ENCODE results near the gene ST6GALNAC2.
"Not testable (repeated sequence)": the region's sequence is repeated elsewhere in the genome, so short reads cannot be mapped to it uniquely, and the experiment has no call there.

Gene ST6GALNAC2

DNA sequence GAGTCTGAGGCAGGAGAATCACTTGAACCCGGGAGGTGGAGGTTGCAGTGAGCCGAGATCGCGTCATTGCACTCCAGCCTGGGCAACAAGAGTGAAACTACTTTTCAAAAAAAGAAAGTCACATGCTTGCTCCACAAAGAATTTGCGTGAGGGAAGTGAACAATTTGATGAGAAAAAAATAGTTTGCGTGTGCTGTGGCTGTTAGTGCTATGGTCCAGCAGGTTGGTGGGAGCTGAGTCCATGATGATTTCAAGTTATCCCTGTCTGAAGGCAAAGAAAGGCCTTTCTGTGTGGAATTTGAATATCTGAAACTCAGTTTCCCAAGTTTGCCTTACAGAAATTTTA is 24.8 kb downstream of the ST6GALNAC2 start:
- intact Hi-C loops (cut with micrococcal nuclease), result no loop called here
- no peaks in the 10 kb centered on the region for H3K27me3 Mint-ChIP-seq
- H3K4me1 Mint-ChIP-seq (ENCODE audit: low read depth), result peaks cover 69% of the 10 kb centered on the region
- peaks cover 67% of the 10 kb centered on the region for H3K36me3 Mint-ChIP-seq (ENCODE audit: low read depth)
- no peaks in the 10 kb centered on the region for H3K9me3 Mint-ChIP-seq
- H3K4me3 Mint-ChIP-seq, result no peak overlapping the region
- no peak overlapping the region for H3K27ac Mint-ChIP-seq

DNA sequence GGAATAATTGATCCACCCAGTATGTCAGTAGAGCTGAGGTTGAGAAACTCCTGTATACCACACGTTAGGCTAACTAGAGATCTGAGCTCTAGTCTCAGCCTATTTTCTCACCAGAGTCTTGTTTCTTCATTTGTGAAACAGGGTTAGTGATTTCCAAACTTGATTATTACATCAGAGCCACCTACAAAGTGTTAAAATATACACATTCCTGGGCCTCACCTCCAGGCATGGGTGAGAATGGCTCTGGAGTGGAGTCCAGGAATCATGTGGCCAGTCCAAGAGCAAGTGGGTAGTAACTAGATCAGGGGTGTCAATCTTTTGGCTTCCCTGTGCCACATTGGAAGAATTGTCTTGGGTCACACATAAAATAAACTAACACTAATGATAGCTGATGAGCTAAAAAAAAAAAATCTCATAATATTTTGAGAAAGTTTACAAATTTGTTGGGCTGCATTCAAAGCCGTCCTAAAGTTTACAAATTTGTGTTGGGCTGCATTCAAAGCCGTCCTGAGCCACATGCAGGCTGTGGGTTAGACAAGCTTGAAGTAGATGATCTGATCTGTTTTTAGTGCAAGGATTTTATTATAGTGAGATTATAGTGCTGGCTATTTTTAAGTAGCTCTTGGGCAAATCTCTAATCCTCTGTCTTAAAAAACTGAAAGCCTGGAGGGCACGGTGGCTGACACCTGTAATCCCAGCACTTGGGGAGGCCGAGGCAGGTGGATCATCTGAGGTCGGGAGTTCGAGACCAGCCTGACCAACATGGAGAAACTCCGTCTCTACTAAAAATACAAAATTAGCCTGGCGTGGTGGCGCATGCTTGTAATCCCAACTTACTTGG is 25.4 kb downstream of the ST6GALNAC2 start:
- Mint-ChIP-seq H3K36me3 (ENCODE audit: low read depth) (peaks cover 61% of the 10 kb centered on the region), H3K4me1 (ENCODE audit: low read depth) (peaks cover 63% of the 10 kb centered on the region), H3K4me3 (no peak overlapping the region), H3K27me3 (no peaks in the 10 kb centered on the region), H3K9me3 (no peaks in the 10 kb centered on the region), H3K27ac (no peak overlapping the region)
- intact Hi-C loops (cut with micrococcal nuclease), result no loop called here

DNA sequence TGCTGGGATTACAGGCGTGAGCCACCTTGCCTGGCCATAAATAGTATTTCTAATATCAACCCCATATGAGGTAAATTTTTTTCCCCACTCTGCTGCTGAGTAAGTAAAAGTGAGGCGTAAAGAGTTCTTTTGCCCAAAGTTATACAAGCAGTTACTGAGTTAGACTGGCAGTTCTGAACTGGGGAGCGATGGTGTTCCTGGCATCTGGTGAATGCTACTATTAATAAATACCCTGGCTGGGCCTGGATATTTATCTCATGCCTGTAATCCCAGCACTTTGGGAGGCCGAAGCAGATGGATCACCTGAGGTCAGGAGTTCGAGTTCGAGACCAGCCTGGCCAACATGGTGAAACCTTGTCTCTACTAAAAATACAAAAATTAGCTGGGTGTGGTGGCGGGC is 26.2 kb downstream of the ST6GALNAC2 start:
- intact Hi-C loops (cut with micrococcal nuclease); H3K27me3 Mint-ChIP-seq; H3K27ac Mint-ChIP-seq; H3K4me3 Mint-ChIP-seq; H3K9me3 Mint-ChIP-seq: not testable (repeated sequence)
- Mint-ChIP-seq H3K36me3 (ENCODE audit: low read depth) (peaks cover 53% of the 10 kb centered on the region), H3K4me1 (ENCODE audit: low read depth) (peaks cover 59% of the 10 kb centered on the region)

- Mint-ChIP-seq H3K4me1 (ENCODE audit: low read depth) (peaks cover 59% of the 10 kb centered on the region), H3K36me3 (ENCODE audit: low read depth) (peaks cover 49% of the 10 kb centered on the region), H3K9me3 (no peaks in the 10 kb centered on the region), H3K27ac (peak overlapping the region; percentile 99), H3K27me3 (no peaks in the 10 kb centered on the region), H3K4me3 (peak overlapping the region; percentile 96)
- intact Hi-C loops (cut with micrococcal nuclease), result loop anchor here (1.0 kb wide), 1 partner anchor 66 kb away; no protein-coding TSS in a partner anchor
Observed at GRCh38 chr17:76558198-76559095, 27.2 kb downstream of the ST6GALNAC2 start.

DNA sequence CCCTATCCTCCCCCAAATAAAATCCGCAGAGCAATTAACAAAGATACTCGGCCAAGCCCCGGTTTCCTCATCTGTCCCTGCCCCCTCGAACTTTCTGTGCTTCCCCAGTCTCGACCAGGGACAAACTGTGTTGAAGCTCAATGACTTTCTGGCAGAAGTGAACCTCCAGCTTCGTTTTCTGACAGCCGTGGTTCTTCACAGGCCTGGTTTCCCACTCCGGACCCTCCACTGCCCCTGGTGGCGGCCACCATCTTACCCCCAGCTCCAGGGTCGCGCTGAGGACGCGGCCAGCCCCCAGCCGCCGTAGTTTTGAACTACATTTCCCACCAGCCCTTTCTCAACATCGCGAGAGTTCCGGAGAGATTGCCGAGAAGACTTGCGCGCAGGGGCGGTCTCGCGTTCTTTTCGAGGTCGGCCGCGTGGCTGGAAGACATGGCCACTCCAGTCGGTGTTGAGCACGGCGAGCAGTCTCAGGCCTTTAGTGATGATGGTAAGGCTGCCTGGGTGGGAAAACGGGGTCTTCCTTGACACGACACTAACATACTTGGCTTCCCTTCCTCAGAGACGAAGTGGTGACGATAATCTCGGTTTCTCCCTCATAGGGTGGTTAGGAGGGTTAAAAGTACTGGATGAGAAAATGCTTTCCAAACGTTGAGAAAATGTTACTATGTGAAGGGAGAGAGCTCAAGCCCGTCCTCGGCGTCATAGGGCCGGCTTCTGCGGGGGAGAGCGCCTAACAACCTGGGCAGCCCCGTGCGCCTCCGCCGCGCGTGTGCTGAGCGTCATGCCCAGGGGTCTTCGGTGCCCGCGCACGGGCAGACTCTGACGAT is 28.1 kb downstream of the ST6GALNAC2 start:
- peak overlapping the region; percentile 99 for H3K27ac Mint-ChIP-seq
- intact Hi-C loops (cut with micrococcal nuclease), result loop anchor here (1.0 kb wide), 1 partner anchor 67 kb away; no protein-coding TSS in a partner anchor
- H3K4me3 Mint-ChIP-seq, result peak overlapping the region; percentile 96
- H3K4me1 Mint-ChIP-seq (ENCODE audit: low read depth), result peaks cover 51% of the 10 kb centered on the region
- peaks cover 41% of the 10 kb centered on the region for H3K36me3 Mint-ChIP-seq (ENCODE audit: low read depth)
- no peaks in the 10 kb centered on the region for H3K9me3 Mint-ChIP-seq
- H3K27me3 Mint-ChIP-seq, result no peaks in the 10 kb centered on the region

GRCh38 chr17:76556765-76557367 is 28.8 kb downstream of the ST6GALNAC2 start:
- peaks cover 47% of the 10 kb centered on the region for H3K4me1 Mint-ChIP-seq (ENCODE audit: low read depth)
- H3K27me3 Mint-ChIP-seq, result no peaks in the 10 kb centered on the region
- intact Hi-C loops (cut with micrococcal nuclease), result no loop called here
- peaks cover 33% of the 10 kb centered on the region for H3K36me3 Mint-ChIP-seq (ENCODE audit: low read depth)
- peak overlapping the region; percentile 96 for H3K4me3 Mint-ChIP-seq
- H3K9me3 Mint-ChIP-seq, result no peaks in the 10 kb centered on the region
- peak overlapping the region; percentile 99 for H3K27ac Mint-ChIP-seq

GRCh38 chr17:76554131-76554530 is 31.5 kb downstream of the ST6GALNAC2 start:
- Mint-ChIP-seq H3K4me3 (no peak overlapping the region), H3K9me3 (no peaks in the 10 kb centered on the region), H3K27ac (no peak overlapping the region), H3K4me1 (ENCODE audit: low read depth) (peaks cover 35% of the 10 kb centered on the region), H3K36me3 (ENCODE audit: low read depth) (peaks cover 18% of the 10 kb centered on the region), H3K27me3 (no peaks in the 10 kb centered on the region)
- intact Hi-C loops (cut with micrococcal nuclease), result no loop called here

- no peak overlapping the region for H3K27ac Mint-ChIP-seq
- intact Hi-C loops (cut with micrococcal nuclease), result no loop called here
- H3K9me3 Mint-ChIP-seq, result no peaks in the 10 kb centered on the region
- H3K4me1 Mint-ChIP-seq (ENCODE audit: low read depth), result peaks cover 27% of the 10 kb centered on the region
- no peaks in the 10 kb centered on the region for H3K27me3 Mint-ChIP-seq
- H3K4me3 Mint-ChIP-seq, result no peak overlapping the region
- H3K36me3 Mint-ChIP-seq (ENCODE audit: low read depth), result peaks cover 15% of the 10 kb centered on the region
Observed at GRCh38 chr17:76553178-76553908, 32.3 kb downstream of the ST6GALNAC2 start.

GRCh38 chr17:76551685-76552084 is 34.0 kb downstream of the ST6GALNAC2 start:
- no peaks in the 10 kb centered on the region for H3K36me3 Mint-ChIP-seq (ENCODE audit: low read depth)
- H3K4me1 Mint-ChIP-seq (ENCODE audit: low read depth), result peaks cover 12% of the 10 kb centered on the region
- no peaks in the 10 kb centered on the region for H3K27me3 Mint-ChIP-seq
- no peak overlapping the region for H3K27ac Mint-ChIP-seq
- no peaks in the 10 kb centered on the region for H3K9me3 Mint-ChIP-seq
- H3K4me3 Mint-ChIP-seq, result no peak overlapping the region
- intact Hi-C loops (cut with micrococcal nuclease), result no loop called here

DNA sequence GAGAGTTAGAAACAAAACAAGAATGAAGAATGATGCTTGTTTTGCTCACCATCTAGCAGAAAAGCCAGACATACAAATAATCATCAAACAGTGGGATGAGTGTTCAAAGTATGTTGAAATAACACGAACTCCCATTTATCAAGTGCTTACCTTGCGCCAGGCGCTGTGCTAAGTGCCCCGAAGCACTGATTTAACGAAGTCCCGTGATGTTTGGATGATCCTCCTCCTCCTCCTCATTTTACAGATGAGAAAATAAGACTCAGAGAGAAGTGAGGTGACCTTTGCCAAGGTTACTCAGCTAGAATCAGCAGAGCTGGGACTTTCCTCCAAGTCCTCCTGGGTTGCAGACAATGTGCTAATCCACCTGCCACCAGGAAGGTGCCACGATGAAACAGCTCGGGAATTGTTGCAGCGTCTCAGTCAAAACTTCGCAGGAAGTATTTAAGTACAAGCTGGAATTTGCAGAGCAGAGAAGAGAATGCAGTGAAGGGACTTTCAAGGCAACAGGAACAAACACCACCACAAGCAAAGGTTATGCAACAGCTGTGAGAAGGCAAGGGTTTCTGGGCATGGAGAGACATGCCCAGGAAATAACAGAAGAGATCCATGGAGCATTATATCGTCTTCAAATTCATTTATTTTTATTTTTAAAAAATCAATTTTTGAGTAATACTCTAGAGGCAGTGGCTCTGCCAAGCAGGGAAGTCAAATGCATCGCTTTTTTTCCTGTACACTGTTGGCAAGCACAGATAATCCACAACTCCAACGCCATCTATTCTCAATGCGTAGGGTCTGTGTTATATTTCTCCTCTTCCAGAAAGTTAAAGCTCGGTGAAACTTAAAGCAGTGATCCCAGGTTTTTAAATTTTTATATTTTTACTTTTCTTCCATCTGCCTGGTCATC is 34.7 kb downstream of the ST6GALNAC2 start:
- H3K27me3 Mint-ChIP-seq, result peaks cover 4% of the 10 kb centered on the region
- peaks cover 8% of the 10 kb centered on the region for H3K4me1 Mint-ChIP-seq (ENCODE audit: low read depth)
- H3K27ac Mint-ChIP-seq, result peak overlapping the region; percentile 77
- H3K4me3 Mint-ChIP-seq, result peak overlapping the region; percentile 63
- no peaks in the 10 kb centered on the region for H3K36me3 Mint-ChIP-seq (ENCODE audit: low read depth)
- intact Hi-C loops (cut with micrococcal nuclease), result no loop called here
- H3K9me3 Mint-ChIP-seq, result no peaks in the 10 kb centered on the region

DNA sequence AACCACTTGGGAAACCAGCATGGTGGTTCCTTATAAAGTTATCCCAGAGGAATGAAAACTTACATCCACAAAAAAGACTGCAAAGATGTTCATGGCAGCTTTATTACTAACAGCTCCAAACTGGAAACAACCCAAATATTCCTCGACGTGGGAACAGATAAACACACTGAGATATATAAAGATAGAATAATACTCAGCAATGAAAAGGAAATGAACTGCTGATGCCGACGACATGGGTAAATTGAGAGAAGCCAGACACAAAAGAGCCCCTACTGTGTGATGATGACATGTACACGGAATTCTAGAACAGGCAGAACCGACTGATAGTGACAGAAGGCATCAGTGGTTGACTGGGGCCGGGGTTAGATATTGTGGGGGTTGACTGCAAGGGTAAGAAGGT is 36.1 kb downstream of the ST6GALNAC2 start:
- H3K27ac Mint-ChIP-seq, result no peak overlapping the region
- no peaks in the 10 kb centered on the region for H3K36me3 Mint-ChIP-seq (ENCODE audit: low read depth)
- intact Hi-C loops (cut with micrococcal nuclease), result no loop called here
- H3K27me3 Mint-ChIP-seq, result peaks cover 17% of the 10 kb centered on the region
- H3K4me3 Mint-ChIP-seq, result no peak overlapping the region
- peaks cover 12% of the 10 kb centered on the region for H3K4me1 Mint-ChIP-seq (ENCODE audit: low read depth)
- no peaks in the 10 kb centered on the region for H3K9me3 Mint-ChIP-seq

DNA sequence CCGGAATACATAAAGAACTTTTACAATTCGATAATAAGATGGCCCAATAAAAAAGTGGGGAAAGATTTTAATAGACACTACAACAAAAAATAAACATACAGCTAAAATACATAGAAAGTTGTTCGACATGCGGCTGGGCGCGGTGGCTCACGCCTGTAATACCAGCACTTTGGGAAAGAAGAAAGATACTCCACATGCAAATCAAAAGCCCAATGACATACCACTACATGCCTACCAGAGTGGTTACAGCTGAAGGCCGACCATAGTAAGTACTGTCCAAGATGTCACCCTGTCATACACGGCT is 36.5 kb downstream of the ST6GALNAC2 start:
- Mint-ChIP-seq H3K27me3 (peaks cover 21% of the 10 kb centered on the region), H3K9me3 (no peaks in the 10 kb centered on the region), H3K4me3 (no peak overlapping the region), H3K27ac (no peak overlapping the region), H3K36me3 (ENCODE audit: low read depth) (no peaks in the 10 kb centered on the region), H3K4me1 (ENCODE audit: low read depth) (peaks cover 15% of the 10 kb centered on the region)
- intact Hi-C loops (cut with micrococcal nuclease), result no loop called here
